GM12874 (cell line): ENCODE measurements around the gene IQSEC1.

Source experiments
- CTCF ChIP-seq: IDR thresholded peaks from 2 replicates; pipeline ENCODE4 v1.5.1; 2011; ENCODE audit warnings: low read depth, mild to moderate bottlenecking, control low read depth, low read length, moderate library complexity; ENCODE audit not compliant: insufficient read depth

The IQSEC1 gene

DNA sequence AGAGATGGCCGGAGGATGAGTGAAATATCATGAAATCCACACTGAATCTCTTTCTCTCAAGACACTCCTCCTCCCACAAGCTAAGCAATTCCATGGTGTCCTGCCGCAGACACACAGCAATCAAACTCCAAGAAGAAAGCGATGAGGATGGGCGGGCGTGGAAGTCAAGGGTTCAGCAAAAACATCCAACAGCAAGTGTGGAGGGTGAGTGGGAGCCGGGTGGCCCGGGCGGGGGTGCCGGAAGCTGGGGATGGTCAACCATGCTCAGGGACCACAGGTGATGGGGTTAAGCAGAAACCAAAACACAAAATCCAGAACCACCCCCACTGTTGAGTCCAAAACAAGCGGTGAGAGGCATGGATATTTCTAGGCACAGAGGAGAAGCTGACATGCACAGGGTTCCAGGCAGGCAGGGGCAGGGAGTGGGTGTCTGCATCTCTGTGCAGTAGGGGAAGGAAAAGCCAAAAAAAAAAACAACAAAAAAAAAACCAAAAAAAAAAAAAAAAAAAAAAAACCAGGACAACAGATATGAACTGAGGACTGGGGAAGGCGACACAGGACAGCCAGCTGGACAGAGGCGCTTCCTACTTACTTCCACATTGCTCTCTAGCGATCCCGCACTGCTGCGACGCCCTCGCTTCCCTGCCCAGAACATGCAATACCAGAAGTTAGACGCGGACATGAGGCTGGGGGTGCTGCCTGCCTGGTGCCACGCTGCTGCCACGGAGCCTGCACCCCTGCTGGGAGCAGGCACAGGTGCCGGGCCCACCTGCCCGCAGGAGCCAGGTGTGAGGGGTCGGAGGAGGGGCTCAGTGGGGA lies 170.8 kb downstream of the IQSEC1 start:
- no peak for TF ChIP-seq CTCF

DNA sequence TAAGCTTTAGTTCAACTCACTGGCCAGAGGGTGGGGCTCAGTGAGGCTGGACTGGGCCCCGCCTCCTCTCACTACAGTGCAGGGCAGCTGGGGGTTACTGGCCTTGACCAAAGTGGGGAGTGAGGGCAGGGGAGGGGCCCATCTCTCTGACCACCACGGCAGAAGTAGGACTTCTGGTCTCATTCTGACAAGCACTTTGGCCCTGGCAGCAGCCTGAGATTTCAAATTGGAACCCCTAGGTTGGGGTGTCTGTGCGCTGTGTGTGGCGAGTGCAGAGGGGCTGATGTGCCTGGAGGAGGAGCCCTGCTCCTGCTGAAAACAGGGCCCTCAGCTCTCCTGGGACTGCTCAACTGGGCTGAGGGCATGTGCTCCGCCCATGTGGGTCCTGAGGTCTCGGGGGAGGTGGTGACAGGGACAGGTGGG lies 171.6 kb downstream of the IQSEC1 start:
- TF ChIP-seq CTCF: peak; percentile 23; the same call in 1 of the 2 replicates

DNA sequence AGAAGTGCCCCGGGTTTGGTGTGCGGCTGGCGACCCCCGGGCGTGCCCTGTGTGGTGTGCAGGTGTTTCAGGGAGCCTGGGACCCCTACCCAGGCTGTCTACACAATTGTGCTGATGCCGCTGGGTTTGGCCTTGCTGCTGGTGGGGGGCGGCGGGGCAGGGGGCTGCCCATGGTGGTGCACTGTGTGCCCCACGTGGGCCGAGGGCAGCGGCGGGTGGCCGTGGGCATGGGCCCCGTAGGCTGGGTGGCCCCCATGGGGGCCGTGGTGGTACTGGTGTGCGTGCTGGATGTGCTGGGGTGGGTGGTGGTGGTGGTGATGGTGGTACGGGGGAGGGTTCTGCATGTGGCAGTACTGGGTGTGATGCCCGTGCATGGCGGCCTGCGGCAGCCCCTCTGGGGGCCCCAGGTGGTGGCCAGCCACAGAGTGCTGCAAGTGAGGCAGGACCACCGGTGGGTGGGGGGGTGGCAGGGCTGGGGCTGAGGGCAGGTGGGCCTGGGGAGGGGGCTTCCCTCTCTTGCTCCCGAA lies 172.3 kb downstream of the IQSEC1 start:
- no peak for TF ChIP-seq CTCF

DNA sequence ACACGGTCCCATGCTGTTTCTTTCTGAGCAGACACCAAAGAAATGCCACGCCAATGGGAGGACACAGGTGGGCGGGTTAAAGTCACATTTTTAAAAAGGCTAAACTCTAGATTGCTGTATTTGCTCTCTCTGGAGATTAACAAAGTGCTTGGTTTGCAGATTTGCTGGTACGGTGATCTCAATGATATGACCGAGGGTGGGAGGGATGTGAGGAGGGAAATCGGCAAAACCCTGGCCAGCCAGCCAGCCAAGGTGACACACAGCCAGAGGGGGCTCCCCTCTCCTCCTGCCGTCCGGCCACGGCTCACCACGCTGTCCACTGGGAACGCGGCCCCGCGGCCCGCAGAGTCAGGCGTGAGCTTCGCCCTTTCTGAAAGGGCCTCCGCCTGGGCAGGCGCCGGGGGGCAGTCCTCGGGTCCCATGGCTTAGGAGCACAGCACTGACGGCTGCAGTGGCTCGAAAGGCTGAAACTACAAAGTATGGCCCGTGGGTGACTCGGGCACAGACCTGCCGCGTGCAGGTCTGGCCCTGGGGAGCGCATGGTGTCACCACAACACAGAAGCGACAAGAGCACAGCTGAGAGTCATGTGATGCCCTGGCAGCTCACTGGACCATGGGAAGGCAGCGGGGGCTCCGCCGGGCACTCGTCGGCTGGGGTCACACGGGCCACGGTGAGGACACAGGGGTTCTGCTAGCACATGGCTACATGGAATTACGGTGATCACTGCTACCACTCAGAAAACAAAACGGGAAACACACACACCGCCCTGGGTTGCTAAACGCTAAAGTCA lies 174.1 kb downstream of the IQSEC1 start:
- no peak for TF ChIP-seq CTCF

GRCh38 chr3:12898290-12898964 lies 174.8 kb downstream of the IQSEC1 start:
- no peak for TF ChIP-seq CTCF

GRCh38 chr3:12897381-12898289 lies 175.6 kb downstream of the IQSEC1 start:
- TF ChIP-seq CTCF: no peak
